ENCODE measurements around the gene C19orf12.
A peak's percentile ranks its signal among the peaks of the same experiment; 100 is the strongest.
"Not testable (repeated sequence)": the region's sequence is repeated elsewhere in the genome, so short reads cannot be mapped to it uniquely, and the experiment has no call there.

C19orf12 gene

DNA sequence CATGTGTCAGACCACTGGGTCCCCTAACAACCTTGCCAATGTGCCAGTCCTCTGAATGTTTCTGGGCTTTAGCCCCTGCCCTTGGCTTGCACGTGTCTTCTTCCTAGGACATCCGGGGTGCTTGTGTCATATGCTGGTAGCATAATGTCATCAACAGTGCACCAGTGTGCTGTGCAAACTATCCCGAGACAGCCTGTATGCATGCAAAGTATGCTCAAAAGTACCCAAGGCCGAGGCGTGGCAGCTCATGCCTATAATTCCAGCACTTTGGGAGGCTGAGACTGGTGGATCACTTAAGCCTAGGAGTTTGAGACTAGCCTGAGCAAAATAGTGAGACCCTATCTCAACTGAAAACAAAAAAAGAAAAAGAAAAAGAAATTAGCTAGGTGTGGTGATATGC is 20.8 kb upstream of the C19orf12 start:
- DNase-seq (ENCODE audit: extremely low read depth in 1 of 2, low read depth in 1 of 2): no peak

DNA sequence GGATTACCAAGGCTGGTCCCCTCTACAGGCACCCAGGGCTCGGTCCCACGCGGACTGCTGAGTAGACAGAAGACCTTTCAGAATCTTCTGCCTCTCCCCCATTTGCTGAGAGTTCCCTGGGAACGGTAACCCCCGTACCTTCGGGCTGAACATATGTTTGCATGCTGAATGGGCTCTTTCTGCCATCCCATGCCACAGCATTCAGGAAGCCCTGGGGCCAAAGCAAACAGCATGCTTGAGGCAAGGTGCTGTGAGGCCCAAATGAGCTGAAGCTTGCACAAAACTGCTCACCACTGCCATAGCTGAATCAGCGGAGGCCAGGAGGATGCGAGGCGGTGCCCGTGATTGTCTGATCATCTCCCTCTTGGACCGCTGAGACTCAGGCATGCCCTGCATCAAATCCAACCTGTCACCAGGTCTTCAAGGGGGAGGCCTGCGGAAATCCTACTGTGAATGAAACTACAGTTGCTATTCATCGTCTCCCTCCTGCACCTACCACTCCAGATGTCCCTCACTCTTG is 16.3 kb upstream of the C19orf12 start:
- no peak for DNase-seq (ENCODE audit: extremely low read depth in 1 of 2, low read depth in 1 of 2)

DNA sequence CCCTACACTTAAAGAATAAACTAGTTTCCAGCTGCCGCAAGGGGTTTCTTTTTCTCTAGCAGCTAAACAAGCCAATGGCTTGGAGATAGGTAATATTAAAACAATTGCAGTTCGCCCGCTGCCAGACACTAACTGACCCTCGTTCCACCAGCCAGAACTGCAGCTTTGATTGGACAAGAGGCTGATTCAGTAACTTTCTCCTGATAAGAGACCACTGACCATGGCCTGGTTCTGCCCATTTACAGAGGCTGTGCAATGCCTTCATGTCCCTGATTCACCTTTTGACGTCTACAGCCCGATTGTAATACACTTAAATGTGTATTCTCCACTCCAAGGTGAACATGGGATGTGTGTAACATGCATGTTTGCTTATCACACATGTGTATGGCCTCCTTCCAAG is 12.8 kb upstream of the C19orf12 start:
- DNase-seq (ENCODE audit: extremely low read depth in 1 of 2, low read depth in 1 of 2): no peak

DNA sequence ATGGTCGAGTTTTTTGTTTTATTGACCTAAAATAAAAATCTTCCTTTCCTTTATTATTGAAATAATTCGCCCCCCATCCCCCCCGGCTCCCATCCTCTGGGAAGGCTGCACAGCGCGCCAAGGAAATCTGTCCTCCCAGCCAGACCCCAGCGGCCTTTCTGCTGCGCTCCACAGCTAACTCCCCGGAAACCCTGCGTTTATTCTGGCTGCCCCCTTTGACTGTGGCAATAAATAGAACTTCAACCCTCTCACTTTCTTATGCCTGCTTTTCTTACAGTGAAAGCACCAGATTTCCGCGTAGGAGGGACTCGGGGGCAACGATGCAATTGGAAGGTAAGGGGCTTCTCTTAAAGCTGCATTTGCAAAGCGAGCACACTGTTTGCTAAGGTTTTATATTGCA is 9.7 kb upstream of the C19orf12 start:
- no peak for DNase-seq (ENCODE audit: extremely low read depth in 1 of 2, low read depth in 1 of 2)

DNA sequence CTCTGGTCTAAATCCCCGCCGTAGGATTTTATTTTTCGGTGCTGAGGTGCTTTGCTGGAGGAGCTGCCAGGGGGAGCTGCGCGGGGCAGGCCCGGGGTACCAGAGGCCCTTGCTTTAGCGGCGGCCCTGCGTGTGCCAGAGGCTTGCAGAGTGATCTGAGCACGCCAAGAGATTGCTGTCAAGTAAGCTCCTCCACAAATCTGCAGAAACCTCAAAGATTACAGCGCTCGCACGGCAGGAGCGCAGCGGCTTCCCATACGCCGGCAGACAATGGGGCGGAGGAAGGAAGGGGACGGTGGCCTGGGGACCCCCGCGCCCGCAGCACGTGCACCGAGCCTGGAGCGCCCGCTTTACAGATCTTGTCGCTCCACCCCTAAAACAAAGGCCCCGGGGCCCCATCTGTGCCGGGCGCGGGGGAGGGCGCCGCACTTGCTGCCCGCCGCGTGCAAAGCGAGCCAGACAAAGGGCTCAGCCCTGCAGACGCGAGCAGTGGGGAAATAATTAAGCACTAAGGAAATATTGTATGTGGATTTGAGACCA is 9.1 kb upstream of the C19orf12 start:
- DNase-seq (ENCODE audit: extremely low read depth in 1 of 2, low read depth in 1 of 2): no peak

DNA sequence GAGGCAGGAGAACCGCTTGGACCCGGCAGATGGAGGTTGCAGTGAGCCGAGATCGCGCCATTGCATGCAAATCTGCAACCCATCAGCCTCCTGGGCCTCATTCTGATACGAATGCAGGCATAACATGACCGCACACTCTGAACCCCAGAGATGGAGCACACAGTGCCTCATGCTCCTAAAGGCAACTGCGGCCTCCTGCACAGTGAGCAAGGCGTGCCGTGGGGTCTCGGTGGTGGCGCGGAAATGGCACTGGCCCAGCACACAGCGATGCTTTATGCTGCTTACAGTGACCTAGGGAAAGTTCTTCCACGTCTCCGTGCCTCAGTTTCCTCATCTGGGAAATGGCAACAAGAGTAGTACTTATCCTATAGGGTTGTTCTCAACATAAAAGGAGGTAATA is 2.0 kb upstream of the C19orf12 start:
- DNase-seq (ENCODE audit: extremely low read depth in 1 of 2, low read depth in 1 of 2): no peak

DNA sequence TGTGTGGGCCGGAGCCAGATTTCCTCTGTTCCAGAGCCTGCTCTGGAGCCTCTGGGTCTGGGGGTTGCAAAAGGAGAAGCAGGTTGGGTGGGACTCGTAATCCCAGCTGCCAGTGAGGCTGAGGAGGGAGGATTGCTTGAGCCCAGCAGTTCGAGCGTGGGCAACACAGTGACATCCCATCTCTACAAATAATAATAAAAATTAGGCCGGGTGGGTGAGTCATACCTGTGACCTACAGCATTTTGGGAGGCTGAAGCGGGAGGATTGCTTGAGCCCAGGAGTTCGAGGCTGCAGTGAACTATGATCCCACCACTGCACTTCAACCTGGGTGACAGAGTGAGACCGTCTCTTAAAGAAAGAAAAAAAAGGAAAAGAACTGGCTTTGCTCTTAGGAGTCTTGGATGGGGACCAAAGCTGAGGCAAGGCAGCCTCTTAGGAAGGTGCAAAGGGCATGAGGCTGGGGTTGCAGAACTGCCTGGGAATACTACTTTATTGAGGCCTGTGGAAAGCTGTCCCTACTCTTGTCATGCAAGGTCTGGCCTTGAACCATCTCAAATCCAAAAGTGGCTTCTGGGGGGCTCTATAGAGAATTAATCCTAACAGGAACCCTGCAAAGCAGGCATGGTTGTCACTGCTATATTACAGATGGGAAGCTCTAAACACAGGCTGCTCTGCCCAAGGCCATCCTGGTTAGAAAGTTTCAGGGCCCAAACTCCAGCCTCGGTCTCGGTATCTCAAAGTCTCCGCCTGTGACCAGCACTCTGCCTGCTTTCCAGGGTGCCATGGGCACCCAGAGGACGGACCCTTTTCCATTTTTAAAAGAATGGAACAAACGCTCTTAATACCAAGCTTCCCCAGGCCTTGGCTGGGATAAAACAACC is 880 bp upstream of the C19orf12 start:
- no peak for DNase-seq (ENCODE audit: extremely low read depth in 1 of 2, low read depth in 1 of 2)

DNA sequence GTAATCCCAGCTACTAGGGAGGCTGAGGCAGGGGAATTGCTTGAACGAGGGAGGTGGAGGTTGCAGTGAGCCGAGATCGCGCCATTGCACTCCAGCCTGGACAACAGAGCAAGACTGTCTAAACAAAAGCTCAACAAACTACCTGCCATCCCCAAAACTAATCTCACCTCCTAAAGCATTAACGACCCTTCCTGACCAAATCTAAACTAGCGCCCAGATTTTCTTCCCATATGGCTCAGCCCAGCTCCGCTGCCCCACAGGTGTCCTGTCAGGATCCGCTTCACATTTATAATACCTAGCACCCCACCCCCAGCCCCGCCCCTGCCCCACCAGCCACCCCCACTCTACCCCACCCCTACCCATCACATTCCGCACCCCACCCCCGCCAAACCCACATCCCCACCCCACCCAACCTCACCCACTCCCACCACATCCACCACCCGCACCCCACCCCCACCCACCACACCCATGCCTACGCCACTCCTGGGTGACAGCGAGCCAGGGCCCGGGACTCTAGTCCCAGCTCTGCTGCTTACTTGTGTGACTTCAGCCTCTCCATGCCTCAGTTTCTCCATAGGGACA is 599 bp downstream of the C19orf12 start:
- DNase-seq (ENCODE audit: extremely low read depth in 1 of 2, low read depth in 1 of 2): peak in 1 of 2 donors; percentile 28

DNA sequence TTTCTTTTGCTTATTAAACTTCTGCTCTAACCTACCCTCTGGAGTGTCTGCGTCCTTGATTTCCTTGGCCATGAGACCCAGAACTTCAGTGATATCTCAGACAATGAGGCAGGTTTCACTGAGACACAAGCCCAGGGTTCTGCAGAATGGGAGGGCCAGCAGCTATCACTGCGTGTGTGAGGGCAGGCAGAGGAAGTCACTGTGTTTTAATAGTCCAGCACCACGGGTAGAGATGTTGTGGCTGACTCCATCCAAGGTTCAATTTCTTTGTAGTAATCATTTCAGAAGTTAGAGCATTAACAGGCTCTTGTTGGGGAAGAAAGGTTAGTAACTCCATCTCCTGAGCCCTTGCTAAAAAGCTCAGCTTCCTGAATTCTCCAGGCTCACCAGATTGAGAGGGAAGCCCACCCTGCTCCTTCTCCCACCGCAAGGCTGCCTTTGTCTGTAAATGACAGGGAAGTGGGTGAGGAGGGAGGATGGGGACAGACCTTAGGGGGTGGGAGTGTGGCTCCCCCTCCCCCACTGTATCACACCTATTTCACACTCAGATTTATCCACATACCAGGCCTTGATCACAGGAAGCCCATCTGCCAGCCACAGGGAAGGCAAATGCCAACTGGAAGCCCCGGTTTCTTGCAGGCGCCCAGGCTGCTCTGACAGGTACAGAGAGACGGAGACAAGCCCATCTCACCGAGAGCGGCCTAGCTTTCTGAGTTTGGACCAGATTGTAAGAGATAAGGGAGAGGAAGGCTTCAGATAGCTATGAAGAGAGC is 2.1 kb downstream of the C19orf12 start:
- DNase-seq (ENCODE audit: extremely low read depth in 1 of 2, low read depth in 1 of 2): no peak

DNA sequence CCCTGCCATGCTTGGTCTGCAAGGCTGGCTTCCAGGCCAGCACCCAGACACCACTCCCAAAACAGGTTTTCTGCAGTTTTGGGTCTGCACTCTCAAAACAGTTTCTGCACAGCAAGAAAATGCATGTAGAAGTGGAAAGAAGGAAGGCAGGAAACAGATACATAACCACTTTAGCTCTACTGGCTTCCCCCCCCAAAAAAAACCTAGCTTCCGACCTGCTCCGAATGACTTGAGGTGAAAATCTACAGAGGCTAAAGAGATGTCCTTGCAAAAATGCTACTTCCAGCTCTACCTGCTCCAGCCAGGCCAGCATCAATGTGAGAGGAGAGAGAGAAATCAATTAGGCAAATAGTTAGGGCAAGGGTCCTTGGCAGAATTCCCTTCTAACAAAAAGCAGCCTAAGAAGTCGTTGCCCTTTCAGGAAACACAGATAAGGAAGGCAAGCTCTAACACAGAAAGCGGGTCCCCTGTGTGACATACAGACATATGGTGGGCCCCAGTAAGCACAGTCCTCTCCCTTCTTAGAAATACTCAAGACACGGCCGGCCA is 3.4 kb downstream of the C19orf12 start:
- DNase-seq (ENCODE audit: extremely low read depth in 1 of 2, low read depth in 1 of 2): no peak

DNA sequence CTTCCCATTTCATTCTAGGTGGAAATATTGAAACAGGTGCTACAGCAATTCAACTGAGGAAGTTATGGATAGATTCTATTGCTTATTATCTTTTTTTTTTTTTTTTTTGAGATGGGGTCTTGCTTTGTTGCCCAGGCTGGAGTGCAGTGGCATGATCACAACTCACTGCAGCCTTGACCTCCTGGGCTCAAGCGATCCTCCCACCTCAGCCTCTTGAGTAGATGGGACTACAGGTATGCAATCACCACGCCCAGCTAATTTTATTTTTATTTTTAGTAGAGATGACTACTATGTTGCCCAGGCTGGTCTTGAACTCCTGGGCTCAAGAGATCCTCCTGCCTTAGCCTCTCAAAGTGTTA is 5.6 kb downstream of the C19orf12 start:
- not testable (repeated sequence) for DNase-seq (ENCODE audit: extremely low read depth in 1 of 2, low read depth in 1 of 2)

DNA sequence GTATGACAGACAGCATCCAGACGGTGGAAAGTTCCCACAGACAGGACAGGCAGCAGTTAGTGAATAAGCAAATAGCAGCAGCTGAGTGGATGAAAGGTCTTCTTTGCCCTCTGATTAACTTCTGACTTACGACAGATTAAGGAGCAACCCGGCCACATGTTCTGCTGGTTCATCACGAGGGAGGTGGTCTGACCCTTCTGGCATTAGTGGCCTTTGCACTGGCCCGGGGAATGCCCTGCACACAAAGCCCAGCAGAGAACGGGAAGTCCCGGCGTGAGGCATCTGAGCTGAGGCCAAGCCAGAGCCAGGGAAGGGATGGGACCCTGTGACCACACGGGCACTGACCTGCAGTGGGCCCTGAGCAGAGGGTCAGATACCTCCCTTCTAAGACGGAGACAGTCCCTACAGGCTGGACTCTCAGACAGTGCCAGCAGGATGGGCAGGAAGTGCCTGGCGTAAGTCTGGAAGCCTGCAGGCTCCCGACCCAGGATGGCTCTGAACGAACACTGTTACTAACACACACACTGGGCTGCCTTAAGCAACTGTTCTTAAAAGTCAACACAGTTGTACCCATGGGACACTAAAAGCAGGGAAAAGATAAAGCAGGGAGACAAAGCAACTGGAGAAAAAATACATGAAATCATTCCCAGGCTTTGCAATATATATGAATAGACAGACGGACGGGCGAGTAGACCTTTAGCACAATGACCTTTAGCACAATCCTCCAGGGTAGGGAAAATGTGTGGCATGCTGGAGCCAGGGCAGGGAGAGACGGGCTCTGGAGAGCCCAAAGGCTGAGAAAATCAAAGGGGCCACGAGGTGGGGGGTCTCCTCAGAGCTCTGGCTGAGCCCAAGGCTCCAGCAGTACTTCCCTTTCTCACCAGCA is 6.3 kb downstream of the C19orf12 start:
- no peak for DNase-seq (ENCODE audit: extremely low read depth in 1 of 2, low read depth in 1 of 2)

DNA sequence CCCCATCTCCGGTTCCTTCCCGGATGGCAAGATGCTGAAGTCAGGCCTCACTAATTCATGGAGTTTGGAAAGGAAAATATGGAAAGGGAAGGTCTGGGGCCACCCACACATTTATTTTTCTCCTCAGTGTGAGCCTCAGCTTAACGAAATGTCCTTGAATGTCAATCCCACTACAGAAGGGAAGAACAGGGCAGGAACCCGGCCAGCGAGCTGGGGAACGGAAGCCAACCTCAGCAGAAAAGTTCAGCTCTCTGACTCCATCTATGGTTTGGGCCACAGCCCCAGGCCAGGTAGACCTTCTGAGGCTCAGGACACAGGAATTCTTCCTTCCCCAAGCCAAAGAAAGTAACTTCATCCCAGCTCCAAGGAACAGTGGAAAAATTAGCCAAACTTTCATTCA is 8.4 kb downstream of the C19orf12 start:
- DNase-seq (ENCODE audit: extremely low read depth in 1 of 2, low read depth in 1 of 2): no peak

DNA sequence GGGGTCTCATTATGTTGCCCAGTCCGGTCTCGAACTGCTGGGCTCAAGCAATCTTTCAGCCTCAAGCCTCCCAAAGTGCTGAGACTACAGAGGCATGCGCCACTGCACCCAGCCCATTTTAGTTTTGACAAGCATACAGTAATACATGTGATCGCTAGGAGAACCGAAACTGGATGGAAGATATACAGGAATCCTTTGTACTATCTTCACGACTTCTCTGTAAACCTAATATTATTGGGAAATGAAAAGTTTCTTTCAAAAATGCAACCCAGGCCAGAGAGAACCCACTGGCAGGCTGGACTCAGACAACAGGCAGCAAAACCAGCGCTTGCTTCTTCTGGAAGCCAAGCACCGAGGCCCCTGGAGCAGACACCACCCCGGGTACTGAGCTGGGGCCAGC is 9.4 kb downstream of the C19orf12 start:
- DNase-seq (ENCODE audit: extremely low read depth in 1 of 2, low read depth in 1 of 2): no peak

DNA sequence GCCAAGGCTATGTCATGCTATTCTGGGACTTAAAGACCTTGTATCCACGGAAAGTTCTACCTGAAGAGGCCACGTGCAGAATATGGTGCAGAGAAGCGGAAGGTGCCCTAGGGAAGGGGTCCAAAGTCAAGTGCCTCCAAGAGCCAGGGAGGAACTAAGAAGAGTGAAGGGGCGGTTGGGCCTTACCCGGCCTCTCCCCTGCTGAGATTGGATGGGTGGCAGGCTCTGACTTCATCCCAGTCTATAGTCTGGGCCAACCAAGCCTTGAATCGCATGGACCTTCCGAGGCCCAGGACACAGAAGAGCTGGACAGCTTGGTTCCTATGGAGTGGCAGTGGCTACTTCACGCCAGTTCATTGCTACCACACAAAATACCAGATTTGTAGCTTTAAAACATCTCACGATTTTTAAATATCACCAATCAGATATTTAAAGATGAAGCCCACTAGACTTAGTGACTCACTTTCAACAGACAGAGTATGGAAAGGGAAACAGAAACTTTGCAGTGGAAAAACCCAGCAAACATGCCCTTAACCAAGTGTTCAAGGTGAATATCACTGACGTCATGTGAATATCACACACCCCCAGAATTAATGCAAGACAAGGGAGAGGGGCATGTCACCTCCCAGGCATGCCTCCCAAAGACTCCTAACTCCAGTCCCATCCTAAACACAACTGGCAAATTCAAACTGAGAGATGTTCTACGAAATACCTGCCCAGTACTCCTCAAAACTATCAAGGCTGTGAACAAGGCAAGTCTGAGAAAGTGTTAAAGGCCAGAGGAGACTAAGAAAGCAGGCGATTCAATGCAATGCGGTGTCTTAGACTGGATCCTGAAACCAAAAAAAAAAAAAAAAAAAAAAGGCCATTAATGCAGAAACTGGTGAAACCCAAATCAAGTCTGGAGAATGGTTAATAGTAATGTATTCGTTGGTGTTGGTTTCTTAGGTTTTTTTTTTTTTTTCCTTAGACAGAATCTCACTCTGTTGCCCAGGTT is 10.2 kb downstream of the C19orf12 start:
- no peak for DNase-seq (ENCODE audit: extremely low read depth in 1 of 2, low read depth in 1 of 2)

DNA sequence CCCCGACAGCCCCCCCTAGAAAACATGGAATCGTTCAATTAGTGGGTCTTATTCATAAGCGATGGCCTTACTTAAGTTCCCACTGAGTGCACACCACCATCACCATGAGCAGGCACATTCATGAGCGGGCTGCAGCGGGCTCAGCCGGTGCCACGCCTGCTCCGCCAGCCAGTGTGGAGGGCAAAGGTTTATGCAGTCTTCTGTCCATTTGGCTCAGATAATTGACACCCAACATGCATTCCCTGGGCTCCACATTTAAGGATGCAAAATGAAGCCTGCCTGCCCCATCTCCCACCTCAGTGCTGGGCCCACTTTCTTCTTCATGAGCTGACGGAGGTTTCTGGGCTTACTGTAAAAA is 12.1 kb downstream of the C19orf12 start:
- no peak for DNase-seq (ENCODE audit: extremely low read depth in 1 of 2, low read depth in 1 of 2)

DNA sequence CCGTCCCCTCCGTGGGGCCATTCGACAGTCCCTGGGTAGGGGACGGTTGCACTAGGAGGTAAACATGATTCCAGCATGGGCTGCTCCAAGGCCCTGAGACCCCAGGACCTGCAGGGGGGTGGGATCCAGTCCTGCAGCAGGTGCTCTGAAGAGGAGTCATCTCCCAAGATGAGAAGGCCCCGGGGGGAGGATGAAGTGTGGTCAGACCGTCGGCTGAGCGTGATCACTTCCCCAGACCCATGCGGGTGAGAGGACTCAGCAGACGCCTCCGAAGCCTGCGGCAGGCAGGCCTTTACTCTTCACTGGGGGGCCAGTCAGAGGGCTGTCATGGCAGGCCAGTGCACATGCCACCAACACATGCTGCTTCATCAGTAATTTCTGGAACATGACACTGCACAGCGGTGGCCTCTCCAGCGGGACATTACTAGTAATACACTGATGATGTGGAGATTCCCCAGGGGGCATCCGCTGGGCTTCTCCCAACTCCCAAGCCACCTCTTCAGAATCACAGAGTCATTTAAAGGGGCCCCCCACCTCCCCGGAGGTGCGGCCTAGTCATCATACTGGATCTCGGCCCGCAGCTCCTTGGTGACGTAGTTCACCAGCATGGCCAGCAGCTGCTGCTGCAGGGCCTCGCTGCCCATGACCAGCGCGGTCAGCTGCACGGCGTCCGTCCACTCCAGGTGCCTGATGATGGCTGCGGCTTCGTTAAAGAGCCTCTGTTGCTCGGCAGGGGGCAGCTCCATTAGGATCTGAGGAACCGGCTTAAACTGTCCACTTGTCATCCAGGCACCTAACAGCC is 12.7 kb downstream of the C19orf12 start:
- DNase-seq (ENCODE audit: extremely low read depth in 1 of 2, low read depth in 1 of 2): no peak

DNA sequence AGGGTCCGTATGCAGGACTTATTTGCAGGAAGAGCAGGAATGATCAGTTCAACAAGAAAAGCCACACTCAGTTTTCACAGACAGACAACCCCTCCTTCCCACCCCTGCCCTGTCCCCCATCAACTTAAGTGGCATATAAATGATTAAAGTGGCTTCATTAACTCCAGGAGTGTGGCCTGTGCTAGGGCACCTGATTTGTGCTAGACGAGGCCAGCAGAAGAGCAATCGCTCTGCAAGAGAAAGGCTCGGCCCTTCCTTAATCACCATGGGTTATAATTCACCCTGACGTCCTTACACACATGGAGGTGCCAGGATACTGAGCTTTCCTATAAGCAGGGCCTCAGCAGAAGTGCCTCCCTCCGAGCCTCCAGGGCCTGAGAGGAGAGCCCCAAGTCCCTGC is 14.6 kb downstream of the C19orf12 start:
- DNase-seq (ENCODE audit: extremely low read depth in 1 of 2, low read depth in 1 of 2): no peak

Measured in activated CD8-positive, alpha-beta memory T cell treated with anti-CD3 and anti-CD28 coated beads for 1 hour (primary cell).